Hematopoietic multipotent progenitor cell treated with erythropoietin and hydrocortisone succinate and interleukin-3 and kit ligand, for 8 days (in vitro differentiated cells): ENCODE results near the gene ALK.

ENCODE experiments used
- DNase-seq: peaks from one replicate; pipeline ENCODE4 v3.0.0-alpha.2; 2015

ALK gene

GRCh38 chr2:29640360-29640759, 281.0 kb downstream of the ALK start:
- no peak for DNase-seq

GRCh38 chr2:29638641-29639040, 282.7 kb downstream of the ALK start:
- DNase-seq, result no peak

- no peak for DNase-seq
Observed at GRCh38 chr2:29634916-29635315, 286.5 kb downstream of the ALK start.

GRCh38 chr2:29632018-29632417, 289.4 kb downstream of the ALK start:
- no peak for DNase-seq

- DNase-seq, result no peak
Observed at GRCh38 chr2:29629495-29629894, 291.9 kb downstream of the ALK start.

- DNase-seq, result no peak
Observed at GRCh38 chr2:29628862-29629261, 292.5 kb downstream of the ALK start.

GRCh38 chr2:29628108-29628745, 293.2 kb downstream of the ALK start:
- DNase-seq, result no peak

- no peak for DNase-seq
Observed at GRCh38 chr2:29627279-29627711, 294.1 kb downstream of the ALK start.

GRCh38 chr2:29620890-29621289, 300.5 kb downstream of the ALK start:
- DNase-seq, result no peak

- no peak for DNase-seq
Observed at GRCh38 chr2:29619689-29620088, 301.7 kb downstream of the ALK start.

- no peak for DNase-seq
Observed at GRCh38 chr2:29618024-29618423, 303.4 kb downstream of the ALK start.

- DNase-seq, result no peak
Observed at GRCh38 chr2:29617351-29617750, 304.0 kb downstream of the ALK start.

- no peak for DNase-seq
Observed at GRCh38 chr2:29616569-29616968, 304.8 kb downstream of the ALK start.

- no peak for DNase-seq
Observed at GRCh38 chr2:29615841-29616240, 305.5 kb downstream of the ALK start.

GRCh38 chr2:29615183-29615582, 306.2 kb downstream of the ALK start:
- DNase-seq, result no peak

- DNase-seq, result no peak
Observed at GRCh38 chr2:29614295-29614830, 307.0 kb downstream of the ALK start.

GRCh38 chr2:29613792-29614266, 307.6 kb downstream of the ALK start:
- no peak for DNase-seq

- no peak for DNase-seq
Observed at GRCh38 chr2:29613067-29613466, 308.3 kb downstream of the ALK start.

GRCh38 chr2:29612568-29612967, 308.8 kb downstream of the ALK start:
- DNase-seq, result no peak

- DNase-seq, result no peak
Observed at GRCh38 chr2:29611850-29612249, 309.5 kb downstream of the ALK start.

GRCh38 chr2:29611261-29611660, 310.1 kb downstream of the ALK start:
- no peak for DNase-seq

GRCh38 chr2:29610569-29610968, 310.8 kb downstream of the ALK start:
- no peak for DNase-seq

- no peak for DNase-seq
Observed at GRCh38 chr2:29607038-29607420, 314.4 kb downstream of the ALK start.

GRCh38 chr2:29606104-29607037, 315.0 kb downstream of the ALK start:
- no peak for DNase-seq
